Measurements from ENCODE around the gene BCL6.

Gene BCL6

DNA sequence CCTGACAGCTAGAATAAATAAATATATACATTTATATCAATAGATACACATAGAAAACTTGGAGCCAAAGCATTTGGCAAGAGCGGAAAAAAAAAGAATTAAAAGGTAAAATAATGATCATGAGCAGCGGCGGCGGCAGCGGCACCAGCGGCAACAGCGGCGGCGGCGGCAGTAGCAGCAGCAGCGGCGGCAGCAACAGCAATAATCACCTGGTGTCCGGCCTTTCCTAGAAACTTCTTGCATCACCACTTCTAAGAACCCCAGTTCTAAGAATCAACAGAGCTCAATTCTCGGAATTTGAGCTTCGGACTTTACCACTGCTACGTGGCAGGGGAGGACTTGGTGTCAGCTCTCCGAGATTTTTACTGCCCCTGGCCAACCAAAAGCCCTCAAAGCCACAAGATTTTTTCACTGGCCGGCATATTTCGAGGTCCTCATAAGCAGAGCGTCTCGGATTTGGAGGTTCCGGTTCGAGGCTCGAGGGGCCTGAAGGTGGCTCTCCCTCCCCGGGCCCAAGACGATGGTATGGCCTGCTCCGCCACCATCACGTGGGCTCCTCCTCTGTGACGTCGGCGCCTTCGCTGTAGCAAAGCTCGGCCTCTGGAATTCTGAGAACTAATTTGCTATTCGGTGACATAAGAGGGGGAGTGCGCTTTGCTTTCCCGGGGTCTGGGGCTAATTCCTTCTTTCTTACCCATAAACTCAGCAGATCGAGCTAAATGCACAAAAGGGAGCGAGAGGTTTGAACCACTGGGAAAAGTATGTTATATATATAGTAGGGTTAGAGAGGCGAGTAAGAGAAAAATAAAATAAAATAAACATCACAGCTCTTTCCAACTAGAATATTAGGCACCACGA is at the start of gene BCL6:
Gene BCL6, minus strand, starts transcription at position 268 of the 858 bp plus-strand sequence. CDS start 11,775 bp downstream, outside the sequence.
- DNase-seq = peak; percentile 82 to 83

GRCh38 chr3:187794731-187795130 is 49.5 kb upstream of the BCL6 start:
- no peak for DNase-seq

GRCh38 chr3:187793618-187794017 is 48.4 kb upstream of the BCL6 start:
- no peak for DNase-seq

DNA sequence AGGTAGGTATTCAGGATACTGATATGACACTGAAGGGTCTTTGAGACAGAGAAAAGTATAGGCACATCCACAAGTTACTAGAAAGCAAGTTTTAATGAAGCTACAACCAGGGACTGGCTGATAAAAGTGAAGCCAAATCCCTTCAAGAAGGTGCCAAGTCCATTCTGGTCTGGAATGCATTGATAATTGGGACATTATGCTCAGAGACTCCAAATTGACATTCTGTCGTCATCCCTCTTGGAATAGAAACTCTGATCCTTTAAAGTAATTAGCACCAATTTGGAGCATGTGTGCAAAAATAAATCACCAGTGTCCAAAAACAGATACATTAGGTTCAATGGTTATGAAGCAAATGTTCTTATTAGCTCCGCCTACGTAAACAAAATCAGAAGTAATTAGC is 47.3 kb upstream of the BCL6 start:
- no peak for DNase-seq

DNA sequence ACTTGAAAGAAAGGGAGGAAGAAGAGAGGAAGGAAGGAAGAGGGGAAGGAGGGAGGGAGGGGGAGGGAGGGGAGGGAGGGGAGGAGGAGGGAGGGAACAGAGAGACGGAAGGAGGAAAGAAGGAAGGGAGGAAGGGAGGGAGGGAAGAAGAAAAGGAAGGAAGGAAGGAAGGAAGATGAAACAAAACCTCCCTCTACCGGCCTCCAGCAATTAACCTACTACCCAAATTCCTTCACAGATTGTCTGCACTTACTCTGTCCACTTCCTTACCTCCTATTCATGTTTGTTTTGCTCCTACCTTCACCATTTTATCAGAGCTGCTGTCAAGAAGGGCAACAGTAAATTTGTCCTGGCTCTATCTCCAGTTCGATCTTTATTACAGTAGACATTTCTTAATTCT is 44.6 kb upstream of the BCL6 start:
- no peak for DNase-seq

DNA sequence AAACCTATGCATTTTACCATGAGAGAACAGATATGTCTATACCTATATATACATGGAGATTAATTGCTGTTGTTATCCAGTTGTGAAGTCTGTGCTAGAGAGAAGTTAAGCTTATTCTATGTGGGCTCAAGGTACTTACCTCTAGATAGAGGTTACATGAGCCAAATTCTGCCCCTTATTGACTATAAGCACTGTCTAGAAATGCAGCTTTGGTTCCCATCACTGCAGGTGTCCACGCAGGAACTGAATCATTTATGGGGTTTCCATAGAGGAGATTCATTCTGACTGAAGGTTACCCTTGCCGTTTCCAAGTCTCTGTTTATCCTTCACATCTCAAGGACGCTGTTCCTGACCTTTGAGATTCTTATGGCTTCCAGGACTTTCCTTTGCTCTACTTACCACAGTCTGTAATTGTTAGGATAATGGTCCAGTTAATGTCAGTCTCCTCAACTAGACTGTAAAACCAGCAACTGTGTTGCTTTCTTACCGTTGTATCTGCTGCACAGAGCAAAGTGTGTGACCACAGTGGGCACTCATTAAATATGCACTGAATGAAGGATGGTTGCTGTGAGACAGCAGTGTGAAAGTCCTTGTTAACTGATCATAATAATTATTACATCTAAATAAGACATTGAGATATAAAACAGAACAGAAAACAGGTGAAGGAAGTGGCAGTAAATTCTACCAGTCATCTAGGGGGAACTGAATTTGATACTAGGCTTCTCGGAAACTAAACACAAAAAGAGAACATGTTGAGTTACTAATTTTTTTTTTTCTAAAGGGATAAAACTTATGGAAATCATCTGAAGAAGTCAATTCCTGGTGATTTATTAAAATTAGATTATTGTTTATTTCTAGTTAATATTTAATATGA is 44.0 kb upstream of the BCL6 start:
- DNase-seq = no peak

DNA sequence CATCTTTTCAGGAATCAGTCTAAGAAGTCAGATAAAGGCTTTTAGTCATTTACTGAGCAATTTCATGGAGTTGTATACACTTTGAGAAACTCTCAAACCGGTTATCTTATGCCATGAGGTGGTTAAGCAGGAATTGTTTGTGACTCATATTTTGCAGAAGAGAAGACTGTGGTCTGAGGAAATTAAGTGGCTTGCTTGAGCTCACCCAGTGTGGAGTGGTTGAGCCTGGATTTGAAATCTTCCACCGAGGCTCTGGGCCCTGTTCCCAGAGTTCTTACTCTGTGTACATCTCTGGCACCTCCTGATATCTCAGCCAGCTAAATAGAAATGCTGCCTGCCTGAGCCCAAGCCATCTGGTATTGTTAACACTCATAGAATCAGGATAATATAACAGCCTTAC is 37.8 kb upstream of the BCL6 start:
- no peak for DNase-seq

DNA sequence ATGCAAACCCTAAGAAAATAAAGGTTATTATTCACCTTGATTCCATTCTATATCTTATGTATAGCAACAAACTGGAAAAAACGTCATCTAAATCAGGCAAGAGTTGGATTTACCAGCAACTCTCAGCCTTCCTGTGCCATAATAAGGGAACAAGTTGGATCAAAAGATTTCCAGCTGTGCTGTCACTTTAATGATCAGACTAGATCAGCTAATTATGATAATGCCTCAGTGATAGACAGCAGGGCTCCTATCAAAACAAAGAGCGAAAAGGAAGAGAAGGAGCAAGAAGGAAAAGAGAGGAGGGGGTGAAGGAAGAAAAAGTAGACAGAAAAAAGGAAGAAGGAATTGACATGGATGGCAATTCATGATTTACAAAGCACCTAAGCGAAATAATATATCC is 36.7 kb upstream of the BCL6 start:
- DNase-seq = no peak

DNA sequence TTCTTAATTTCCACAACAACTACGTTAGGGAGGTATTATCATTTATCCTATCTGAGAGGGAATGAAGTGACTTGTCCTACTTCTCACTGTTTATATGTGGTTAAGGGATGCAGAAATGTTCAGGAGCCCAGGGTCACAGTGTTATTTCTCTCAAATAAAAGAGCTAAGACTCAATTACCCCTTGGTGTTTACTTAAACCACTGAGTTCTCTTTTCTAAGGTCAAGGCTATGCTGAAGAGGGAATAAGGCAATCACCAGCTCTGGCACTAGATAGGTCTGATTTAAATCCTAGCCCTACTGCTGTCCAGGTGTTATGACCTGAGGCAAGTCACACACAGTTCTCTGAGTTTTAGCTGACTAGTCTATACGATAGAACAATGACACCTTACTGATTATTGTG is 35.7 kb upstream of the BCL6 start:
- no peak for DNase-seq

DNA sequence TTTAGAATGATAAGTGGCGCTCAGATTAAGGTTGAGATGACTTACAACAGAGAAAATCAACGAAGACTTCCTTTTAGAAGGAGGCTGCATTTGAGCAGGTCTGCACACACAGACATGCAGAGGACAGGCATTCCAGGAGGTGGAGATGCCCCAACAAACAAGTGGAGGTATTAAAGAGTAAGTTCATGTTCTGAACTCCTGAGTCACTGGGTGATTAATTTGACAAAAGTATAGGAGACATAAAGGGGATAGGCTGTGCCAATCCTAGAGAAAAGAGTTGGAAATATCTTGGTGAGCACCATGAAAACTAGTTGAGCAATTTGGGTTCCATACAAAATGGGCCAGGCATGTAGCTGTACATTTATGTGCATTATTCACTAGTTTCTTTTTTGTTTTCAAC is 33.5 kb upstream of the BCL6 start:
- DNase-seq = no peak

DNA sequence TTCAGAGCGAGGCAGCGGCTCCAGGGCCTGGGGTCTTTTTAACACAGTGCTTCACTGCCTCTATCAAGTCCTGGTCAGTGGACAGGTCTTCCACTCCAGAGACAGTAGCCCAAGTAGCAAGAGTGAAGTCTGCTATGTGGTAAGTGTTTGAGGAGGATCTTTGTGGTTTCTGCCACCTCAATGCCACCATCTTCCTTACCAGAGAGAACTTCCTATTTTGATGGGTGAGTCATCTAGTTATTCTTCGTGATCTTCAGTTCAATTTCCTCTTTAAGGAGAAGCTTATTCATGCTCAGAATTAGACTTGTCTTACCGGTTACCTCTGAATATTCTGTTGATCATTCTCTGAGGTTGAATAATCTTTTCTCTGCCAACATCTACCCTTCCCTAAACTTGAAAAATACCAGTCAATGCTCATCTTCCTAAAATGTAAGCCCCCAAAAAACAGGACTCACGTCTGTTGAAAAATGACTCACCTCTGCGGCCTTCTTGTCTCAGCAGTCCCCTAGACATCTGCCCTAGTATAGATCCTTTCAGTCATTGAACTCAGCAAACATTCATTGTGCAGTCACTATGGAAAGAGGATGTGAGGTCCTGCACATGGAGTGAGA is 32.2 kb upstream of the BCL6 start:
- DNase-seq = no peak

DNA sequence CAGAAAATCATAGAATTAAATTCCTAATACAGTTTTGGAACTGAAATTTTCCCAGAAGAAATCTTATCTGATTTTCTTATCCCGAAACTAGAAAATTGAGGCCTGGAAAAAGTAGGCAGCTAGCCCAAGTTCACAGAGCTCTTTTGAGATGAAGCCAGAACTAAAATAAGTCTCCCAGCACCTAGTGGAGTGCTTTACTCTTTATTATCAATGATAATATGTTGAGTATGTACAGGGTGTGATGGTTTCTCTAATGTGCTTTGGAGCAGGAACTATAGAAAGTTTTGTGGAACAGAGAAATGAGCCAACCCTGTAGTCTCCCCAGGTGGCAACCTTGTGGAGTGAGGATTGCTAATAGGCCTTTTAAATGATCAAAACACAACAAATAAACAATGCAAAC is 30.3 kb upstream of the BCL6 start:
- no peak for DNase-seq

DNA sequence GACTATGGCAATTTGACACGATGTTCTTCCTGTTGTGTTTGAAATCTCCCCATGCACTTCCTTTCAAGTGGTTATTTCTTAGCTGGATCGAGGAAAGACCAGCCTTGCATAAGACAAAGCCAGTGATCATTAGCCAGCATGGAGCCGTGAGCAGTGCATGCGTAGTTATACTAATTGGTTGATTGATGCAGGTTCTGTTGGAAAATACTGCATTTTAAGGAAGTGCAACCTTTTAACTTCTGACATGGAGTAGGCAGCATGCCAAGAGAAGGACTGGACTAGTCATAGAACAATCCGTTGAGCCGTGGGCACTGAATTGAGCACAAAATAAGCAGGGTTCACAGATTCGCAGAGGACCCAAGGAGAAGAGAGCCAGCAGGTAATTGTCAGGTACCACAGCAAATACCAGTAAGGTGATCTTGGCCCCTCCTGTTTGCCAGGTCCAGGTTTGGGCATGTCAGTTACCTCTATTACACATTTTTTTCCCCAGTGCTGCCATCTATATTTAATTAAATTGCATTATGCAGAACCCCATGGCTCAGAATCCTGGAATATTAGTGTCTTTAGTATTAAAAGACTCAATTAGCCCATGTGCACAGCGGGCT is 29.0 kb upstream of the BCL6 start:
- no peak for DNase-seq

- no peak for DNase-seq
Measured at GRCh38 chr3:187773233-187774184, 28.2 kb upstream of the BCL6 start.

- DNase-seq = no peak
Measured at GRCh38 chr3:187770224-187770623, 25.0 kb upstream of the BCL6 start.

DNA sequence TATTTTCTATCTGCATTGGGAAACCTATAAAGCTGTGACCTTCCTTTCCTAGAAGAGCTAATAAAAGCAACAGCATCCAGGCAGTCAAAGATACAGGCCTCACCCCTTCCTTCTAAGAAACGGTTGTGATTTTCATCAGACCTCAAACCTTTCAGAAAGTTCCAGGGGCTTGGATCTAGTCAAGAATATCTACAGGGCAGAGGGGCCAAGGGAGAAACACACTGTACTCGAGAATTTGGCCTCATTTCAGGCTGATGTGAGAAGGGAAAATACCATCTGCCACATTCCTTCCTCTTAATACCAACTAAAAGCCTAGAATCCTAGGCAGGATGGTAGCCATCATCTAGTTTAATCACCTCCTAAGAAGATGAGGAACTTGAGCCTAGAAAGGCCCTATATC is 24.5 kb upstream of the BCL6 start:
- no peak for DNase-seq

DNA sequence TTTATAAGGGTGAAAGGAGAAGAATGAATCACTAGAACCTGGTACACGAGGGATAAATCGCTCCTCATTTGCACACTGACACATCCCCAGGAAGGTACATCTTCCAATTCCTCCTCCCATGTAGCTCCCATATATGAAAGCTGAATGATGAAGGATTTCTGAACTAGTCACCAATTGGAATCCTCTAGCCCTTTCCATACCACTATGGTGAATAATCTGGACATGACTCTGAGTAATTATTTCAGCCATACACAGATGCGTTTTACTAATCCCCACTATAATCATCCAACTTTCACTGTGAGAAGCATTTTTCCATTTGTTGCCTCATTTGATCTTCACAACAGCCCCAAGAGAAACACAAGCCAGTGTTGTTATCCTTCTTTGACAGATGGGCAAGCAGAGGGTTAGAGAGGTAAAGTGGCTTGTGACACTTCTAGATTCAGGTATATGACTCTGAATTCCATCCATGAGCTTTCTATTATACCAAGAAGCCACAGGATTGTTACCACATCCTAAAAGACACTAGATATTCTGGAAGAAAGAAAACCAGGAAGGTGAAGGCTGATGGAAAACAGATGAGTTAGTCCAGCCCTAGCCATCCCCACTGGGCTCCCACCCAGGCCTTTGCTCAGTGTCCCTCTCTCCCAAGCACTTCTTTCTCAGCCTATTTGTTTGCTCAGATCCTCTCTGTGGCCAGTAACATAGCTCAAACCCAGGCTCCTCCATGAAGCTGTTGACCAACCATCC is 22.2 kb upstream of the BCL6 start:
- no peak for DNase-seq

- DNase-seq = no peak
Measured at GRCh38 chr3:187765342-187765741, 20.1 kb upstream of the BCL6 start.

DNA sequence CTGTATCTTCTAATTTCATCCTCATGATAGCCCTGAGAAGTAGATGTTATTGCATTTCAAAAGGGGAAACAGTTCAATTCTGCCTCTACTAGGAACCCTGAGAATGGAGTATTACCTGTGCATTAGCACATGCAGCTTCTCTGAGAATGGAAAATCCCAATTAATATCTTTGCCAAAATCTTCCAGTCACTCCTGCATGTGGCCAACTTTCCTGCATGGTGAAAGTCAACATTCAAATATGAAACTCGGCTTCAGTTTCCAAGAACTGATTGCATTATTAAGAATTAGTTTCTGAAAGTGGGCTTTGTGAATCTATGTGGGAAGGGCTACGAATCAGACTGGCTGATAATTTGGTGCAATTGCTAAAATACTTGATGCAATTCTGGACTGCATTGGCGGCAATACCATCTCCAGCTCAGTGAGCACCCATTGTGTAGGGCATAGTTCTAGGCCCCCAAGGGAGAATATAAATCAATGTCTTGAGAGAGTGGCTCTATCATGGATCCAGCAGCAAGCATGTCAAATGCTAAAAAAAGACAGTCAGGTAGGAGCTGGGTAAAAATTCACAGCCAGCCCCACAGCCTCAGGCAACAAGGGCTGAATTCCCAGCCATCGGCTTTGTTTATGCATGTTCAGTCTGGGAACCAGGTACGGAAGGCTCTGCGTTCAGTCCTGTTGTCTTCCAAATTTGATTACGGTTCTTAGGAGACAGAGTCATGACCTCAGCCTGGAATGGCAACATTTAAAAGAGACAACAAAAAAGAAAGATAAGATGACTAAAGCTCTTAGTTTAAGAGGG is 18.8 kb upstream of the BCL6 start:
- DNase-seq = no peak

DNA sequence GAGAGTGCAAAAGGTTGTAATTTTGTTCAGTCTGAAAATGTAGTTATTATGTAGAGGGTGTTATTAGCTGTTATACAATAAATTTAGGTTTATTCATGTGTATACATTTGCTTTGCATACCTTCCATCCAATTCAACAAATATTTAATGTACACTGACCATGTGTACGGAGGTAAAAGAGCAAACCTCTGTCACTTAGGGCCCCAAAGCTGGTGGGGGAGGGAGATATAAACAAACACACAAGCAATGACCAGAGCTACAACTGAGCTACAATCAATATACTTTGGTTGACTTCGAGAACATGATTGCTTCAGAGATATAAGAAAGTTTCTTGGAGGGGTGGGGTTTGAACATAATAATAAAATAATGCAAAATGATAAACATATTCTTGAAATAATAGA is 17.5 kb upstream of the BCL6 start:
- no peak for DNase-seq

Measured in NCI-H1930 (cell line).